ENCODE results near the gene BMP6. TPM values are rescaled to one million over a fixed set of nuclear protein-coding genes. Genes with fewer than 3 reads are reported as not detected.

The BMP6 gene
- total and polyA plus RNA-seq, 2 of the 8 experiments (the other 6 are each of a cell fraction or from before 2014, with no cell fraction given), result 2.0 to 2.1 TPM

DNA sequence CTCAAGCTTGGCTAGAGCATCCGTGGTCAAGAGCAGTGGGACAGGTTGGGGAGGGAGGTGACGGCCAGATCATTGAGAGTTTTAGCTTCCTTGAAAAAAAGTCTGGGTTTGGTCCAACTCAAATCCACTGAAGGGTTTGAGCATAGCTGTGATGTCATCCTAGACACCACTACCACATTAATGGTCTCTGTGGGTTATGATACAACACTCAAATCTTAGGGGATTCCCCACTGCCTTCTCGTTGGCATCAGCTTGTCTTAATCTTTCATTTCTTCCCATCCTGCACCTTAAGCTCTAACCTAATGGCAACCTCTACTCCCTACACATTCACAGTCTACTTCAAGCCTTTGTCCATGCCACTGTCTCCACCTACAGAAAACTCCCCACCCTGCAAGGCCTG lies 77.3 kb downstream of the BMP6 start (continued):
- TF ChIP-seq SRF (IDR thresholded peaks at IDR 0.05; ENCODE audit: low read depth, low read length), result no peak
- no peak for TF ChIP-seq POLR2A (IDR thresholded peaks at IDR 0.05; ENCODE audit: control extremely low read depth in 1 of 2, low read depth in 2 of 2, low read length in 2 of 2)
- TF ChIP-seq SP4 (IDR thresholded peaks at IDR 0.05; ENCODE audit: low read length), result no peak
- TF ChIP-seq, protein P1, sequence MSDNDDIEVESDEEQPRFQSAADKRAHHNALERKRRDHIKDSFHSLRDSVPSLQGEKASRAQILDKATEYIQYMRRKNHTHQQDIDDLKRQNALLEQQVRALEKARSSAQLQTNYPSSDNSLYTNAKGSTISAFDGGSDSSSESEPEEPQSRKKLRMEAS (IDR thresholded peaks at IDR 0.05), result no peak
- TF ChIP-seq SIX5 (IDR thresholded peaks at IDR 0.05; ENCODE audit: low read depth, low read length), result no peak
- no peak for TF ChIP-seq EZH2 (IDR thresholded peaks at IDR 0.05; ENCODE audit: low read depth, low read length, severe bottlenecking)
- TF ChIP-seq, protein P2, sequence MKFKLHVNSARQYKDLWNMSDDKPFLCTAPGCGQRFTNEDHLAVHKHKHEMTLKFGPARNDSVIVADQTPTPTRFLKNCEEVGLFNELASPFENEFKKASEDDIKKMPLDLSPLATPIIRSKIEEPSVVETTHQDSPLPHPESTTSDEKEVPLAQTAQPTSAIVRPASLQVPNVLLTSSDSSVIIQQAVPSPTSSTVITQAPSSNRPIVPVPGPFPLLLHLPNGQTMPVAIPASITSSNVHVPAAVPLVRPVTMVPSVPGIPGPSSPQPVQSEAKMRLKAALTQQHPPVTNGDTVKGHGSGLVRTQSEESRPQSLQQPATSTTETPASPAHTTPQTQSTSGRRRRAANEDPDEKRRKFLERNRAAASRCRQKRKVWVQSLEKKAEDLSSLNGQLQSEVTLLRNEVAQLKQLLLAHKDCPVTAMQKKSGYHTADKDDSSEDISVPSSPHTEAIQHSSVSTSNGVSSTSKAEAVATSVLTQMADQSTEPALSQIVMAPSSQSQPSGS (IDR thresholded peaks at IDR 0.05; ENCODE audit: low read length), result no peak
- no peak for TF ChIP-seq BCL11A (IDR thresholded peaks at IDR 0.05; ENCODE audit: low read depth in 2 of 2, low read length in 2 of 2)

Measured in H1 (cell line).